GM19452 (cell line): ENCODE results near the gene PRR15L.

Experiments used
- ATAC-seq: cut with Tn5 transposase; IDR thresholded peaks from one replicate; pipeline ENCODE4 v1.9.1; 2021; ENCODE audit not compliant: unreplicated experiment

PRR15L gene

GRCh38 chr17:47962901-47963300, 5.2 kb upstream of the PRR15L start:
- no peak for ATAC-seq

GRCh38 chr17:47961406-47961805, 3.7 kb upstream of the PRR15L start:
- no peak for ATAC-seq

GRCh38 chr17:47959825-47960655, 2.4 kb upstream of the PRR15L start:
- ATAC-seq: no peak

- no peak for ATAC-seq
Measured at GRCh38 chr17:47956791-47957590, 692 bp downstream of the PRR15L start.

GRCh38 chr17:47955497-47956461, 1.9 kb downstream of the PRR15L start:
- no peak for ATAC-seq

GRCh38 chr17:47953909-47954308, 3.8 kb downstream of the PRR15L start:
- no peak for ATAC-seq

GRCh38 chr17:47952171-47953021, 5.3 kb downstream of the PRR15L start:
- no peak for ATAC-seq

- no peak for ATAC-seq
Measured at GRCh38 chr17:47950448-47950847, 7.2 kb downstream of the PRR15L start.

GRCh38 chr17:47949946-47950345, 7.7 kb downstream of the PRR15L start:
- ATAC-seq: no peak

GRCh38 chr17:47949197-47949759, 8.4 kb downstream of the PRR15L start:
- ATAC-seq: peak; percentile 71

- ATAC-seq: no peak
Measured at GRCh38 chr17:47948706-47949196, 8.9 kb downstream of the PRR15L start.

- peak; percentile 55 for ATAC-seq
Measured at GRCh38 chr17:47946929-47947397, 10.7 kb downstream of the PRR15L start.

GRCh38 chr17:47946516-47946915, 11.2 kb downstream of the PRR15L start:
- ATAC-seq: no peak

GRCh38 chr17:47945529-47946508, 11.9 kb downstream of the PRR15L start:
- ATAC-seq: no peak

GRCh38 chr17:47945080-47945479, 12.6 kb downstream of the PRR15L start:
- no peak for ATAC-seq

GRCh38 chr17:47942568-47942967, 15.1 kb downstream of the PRR15L start:
- no peak for ATAC-seq

GRCh38 chr17:47942096-47942510, 15.6 kb downstream of the PRR15L start:
- ATAC-seq: no peak
